Vagina (tissue), 2 donors: ENCODE measurements around the gene TBC1D13.

Experiments used
- CTCF ChIP-seq, 3 experiments: fragments of 450-650 bp in 2 of 3; fragments of 200-600 bp in 1 of 3; sonication (generic) in 1 of 3; IDR thresholded peaks; one replicate each; pipeline ENCODE4 v1.5.1; 2017 to 2019; ENCODE audit warnings: antibody characterized with exemption in 3 of 3, mild to moderate bottlenecking in 2 of 3, moderate library complexity in 2 of 3
- POLR2A ChIP-seq, 2 donors: fragments of 450-650 bp; IDR thresholded peaks; one replicate each; pipeline ENCODE4 v1.6.1; 2017; ENCODE audit warnings: antibody characterized with exemption in 2 of 2, mild to moderate bottlenecking in 2 of 2, moderate library complexity in 2 of 2
- POLR2AphosphoS5 ChIP-seq, 2 donors: sonication (generic); formaldehyde crosslinking; IDR thresholded peaks; one replicate each; pipeline ENCODE4 v1.9.0; 2017; ENCODE audit warnings: antibody characterized with exemption in 2 of 2, mild to moderate bottlenecking in 2 of 2, low read depth in 1 of 2; ENCODE audit not compliant: insufficient read depth in 1 of 2

- TF ChIP-seq POLR2A (IDR thresholded peaks at IDR 0.05) (no peak), CTCF (IDR thresholded peaks at IDR 0.05) (no peak), POLR2AphosphoS5 (IDR thresholded peaks at IDR 0.05; ENCODE audit: insufficient read depth in 1 of 2, low read depth in 1 of 2) (no peak)
Measured at GRCh38 chr9:128807827-128808226, 20.8 kb downstream of the TBC1D13 start.
